Endodermal cell (in vitro differentiated cells): ENCODE measurements around the gene ABHD10. TPM values are rescaled to one million over a fixed set of nuclear protein-coding genes. Genes with fewer than 3 reads are reported as not detected.

ENCODE experiments used
- DNase-seq: peaks from one replicate; pipeline ENCODE4 v3.0.0-alpha.2; 2017
- H3K27ac ChIP-seq: 2 replicates; pipeline ENCODE4 v1.5.1; 2013; ENCODE audit warnings: mild to moderate bottlenecking, low read depth, low read length, moderate library complexity
- H3K27me3 ChIP-seq: 2 replicates; pipeline ENCODE4 v1.6.1; 2013; ENCODE audit warnings: mild to moderate bottlenecking, low read length, moderate library complexity; ENCODE audit not compliant: insufficient read depth, control insufficient read depth, poor library complexity, severe bottlenecking
- H3K36me3 ChIP-seq: 2 replicates; pipeline ENCODE4 v1.7.0; 2013; ENCODE audit warnings: mild to moderate bottlenecking, low read length, moderate library complexity; ENCODE audit not compliant: control insufficient read depth, insufficient read depth
- H3K4me1 ChIP-seq: one replicate; pipeline ENCODE4 v1.7.0; 2013; ENCODE audit warnings: low read length; ENCODE audit not compliant: control insufficient read depth, insufficient read depth
- H3K4me3 ChIP-seq: 2 replicates; pipeline ENCODE4 v1.5.1; 2013; ENCODE audit warnings: mild to moderate bottlenecking, low read length, moderate library complexity
- H3K9ac ChIP-seq: 2 replicates; pipeline ENCODE4 v1.6.1; 2013; ENCODE audit warnings: mild to moderate bottlenecking, low read length, moderate library complexity; ENCODE audit not compliant: poor library complexity, severe bottlenecking; ENCODE audit errors: extremely low read depth
- H3K9me3 ChIP-seq: 2 replicates; pipeline ENCODE4 v1.6.1; 2013; ENCODE audit warnings: mild to moderate bottlenecking, low read length, moderate library complexity; ENCODE audit not compliant: control insufficient read depth
- H3K27ac Mint-ChIP-seq: 2 replicates; pipeline ENCODE4 v1.8.0; 2020; ENCODE audit warnings: mixed read lengths
- H3K27me3 Mint-ChIP-seq: 2 replicates; pipeline ENCODE4 v1.8.0; 2021; ENCODE audit warnings: mild to moderate bottlenecking, mixed read lengths; ENCODE audit not compliant: insufficient read depth
- H3K36me3 Mint-ChIP-seq: 2 replicates; pipeline ENCODE4 v1.8.0; 2020; ENCODE audit warnings: low read depth, mixed read lengths
- H3K4me1 Mint-ChIP-seq: 2 replicates; pipeline ENCODE4 v1.8.0; 2020; ENCODE audit warnings: mixed read lengths
- H3K4me3 Mint-ChIP-seq: 2 replicates; pipeline ENCODE4 v1.8.0; 2020; ENCODE audit warnings: mild to moderate bottlenecking, moderate library complexity, mixed read lengths
- H3K9me3 Mint-ChIP-seq: 2 replicates; pipeline ENCODE4 v1.8.0; 2020; ENCODE audit warnings: mild to moderate bottlenecking, mixed read lengths
- CTCF ChIP-seq: fragments of 200-600 bp; sonication (generic); conservative IDR thresholded peaks from 2 replicates; pipeline ENCODE4 v1.5.0; 2021; ENCODE audit warnings: antibody characterized with exemption, mild to moderate bottlenecking
- WGBS, 2 experiments: methylation state at CpG; one replicate each; pipeline versions ENCODE4 v1.1.5 to v1.1.7; 2013; ENCODE audit warnings: missing lambda C conversion rate in 2 of 2, mixed read lengths in 1 of 2; ENCODE audit not compliant: insufficient coverage in 1 of 2, insufficient read length in 1 of 2; 5-methylcytosine and 5-hydroxymethylcytosine counted together
- total RNA-seq, 2 donors: library from RNA; stranded (reverse); fragmentation: NEBNext Ultra II Directional in 1 of 2; extraction: Animal tissue kit (Norgen Biotek cat#: 25700) in 1 of 2; gene quantifications; 2 replicates in 1 of 2; 3 replicates in 1 of 2; pipeline ENCODE4 v1.2.1, GENCODE V29; 2021

Gene ABHD10
- total RNA-seq, 2 donors from 2014 or later, result 27.9 to 38.1 TPM

GRCh38 chr3:111972891-111973290 lies 5.9 kb upstream of the ABHD10 start:
- 98% methylated on average over 2 of the region's 3 CpGs; no CpG with 5 or more reads in 1 of the 2 experiments for WGBS, 2 experiments

GRCh38 chr3:111975131-111975530 lies 3.7 kb upstream of the ABHD10 start:
- Histone ChIP-seq H3K9ac (no peak overlapping the region), H3K27me3 (no peaks in the 10 kb centered on the region), H3K27ac (no peak overlapping the region), H3K4me3 (no peak overlapping the region), H3K9me3 (no peaks in the 10 kb centered on the region), H3K4me1 (no peaks in the 10 kb centered on the region), H3K36me3 (peaks cover 31% of the 10 kb centered on the region)
- H3K27me3 Mint-ChIP-seq, result no peaks in the 10 kb centered on the region
- TF ChIP-seq CTCF, result no peak
- no peaks in the 10 kb centered on the region for H3K9me3 Mint-ChIP-seq
- H3K36me3 Mint-ChIP-seq, result peaks cover 19% of the 10 kb centered on the region
- no peak overlapping the region for H3K27ac Mint-ChIP-seq
- H3K4me3 Mint-ChIP-seq, result no peak overlapping the region
- WGBS, 2 experiments, result 86 to 100% methylated on average over 1 to 2 of the region's 2 CpGs
- peaks cover 2% of the 10 kb centered on the region for H3K4me1 Mint-ChIP-seq
- DNase-seq, result no peak

More at GRCh38 chr3:111972891-111973290, 5.9 kb upstream of the ABHD10 start:
- DNase-seq, result no peak
- Histone ChIP-seq H3K27me3 (no peaks in the 10 kb centered on the region), H3K4me3 (no peak overlapping the region), H3K4me1 (no peaks in the 10 kb centered on the region), H3K27ac (no peak overlapping the region), H3K9ac (no peak overlapping the region), H3K36me3 (peaks cover 53% of the 10 kb centered on the region), H3K9me3 (no peaks in the 10 kb centered on the region)
- TF ChIP-seq CTCF, result no peak
- no peak overlapping the region for H3K4me3 Mint-ChIP-seq
- no peak overlapping the region for H3K27ac Mint-ChIP-seq
- no peaks in the 10 kb centered on the region for H3K27me3 Mint-ChIP-seq
- no peaks in the 10 kb centered on the region for H3K9me3 Mint-ChIP-seq
- no peaks in the 10 kb centered on the region for H3K4me1 Mint-ChIP-seq
- H3K36me3 Mint-ChIP-seq, result peaks cover 38% of the 10 kb centered on the region

GRCh38 chr3:111976254-111976653 lies 2.6 kb upstream of the ABHD10 start:
- WGBS, 2 experiments, result 85 to 100% methylated on average over 1 to 2 of the region's 2 CpGs
- Histone ChIP-seq H3K27ac (no peak overlapping the region), H3K36me3 (peaks cover 25% of the 10 kb centered on the region), H3K4me3 (no peak overlapping the region), H3K4me1 (no peaks in the 10 kb centered on the region), H3K9me3 (no peaks in the 10 kb centered on the region), H3K9ac (no peak overlapping the region), H3K27me3 (no peaks in the 10 kb centered on the region)
- Mint-ChIP-seq H3K4me3 (no peak overlapping the region), H3K4me1 (peaks cover 4% of the 10 kb centered on the region), H3K9me3 (no peaks in the 10 kb centered on the region), H3K36me3 (peaks cover 15% of the 10 kb centered on the region), H3K27me3 (no peaks in the 10 kb centered on the region), H3K27ac (no peak overlapping the region)
- no peak for DNase-seq
- no peak for TF ChIP-seq CTCF
